ENCODE measurements around the gene LRFN2. TPM values are rescaled to one million over a fixed set of nuclear protein-coding genes. Genes with fewer than 3 reads are reported as not detected.

Gene LRFN2
- total and polyA plus RNA-seq, 2 of the 8 experiments (the other 6 are each of a cell fraction or from before 2014, with no cell fraction given) = 2.3 TPM

GRCh38 chr6:40341726-40342125, 245.4 kb downstream of the LRFN2 start (continued):
- no peak for TF ChIP-seq RFX5 (IDR thresholded peaks at IDR 0.05; ENCODE audit: borderline replicate concordance, low read depth, low read length)
- TF ChIP-seq SUZ12 (IDR thresholded peaks at IDR 0.05; ENCODE audit: low read length) = no peak
- no peak for TF ChIP-seq EGR1 (IDR thresholded peaks at IDR 0.05; ENCODE audit: borderline replicate concordance, low read depth, low read length)
- no peak for TF ChIP-seq RBBP5 (IDR thresholded peaks at IDR 0.05; ENCODE audit: borderline replicate concordance, low read depth, low read length)

Small RNAs within 50 kb of the gene (small RNA-seq; reads per million reads assigned to genes)
- not detected for gene RNU6-250P (ENCODE audit: insufficient read depth)

All from H1 (cell line).